Endothelial cell of umbilical vein (primary cell): ENCODE data around the gene WIZ.

Experiments used
- POLR2A ChIP-seq: IDR thresholded peaks from 2 replicates; pipeline ENCODE4 v1.6.1; 2012; ENCODE audit warnings: low read depth, mild to moderate bottlenecking, control low read depth, low read length
- TF ChIP-seq, protein P1 (sequence below), 2 donors: IDR thresholded peaks; 1 replicate in 1 of 2; 2 replicates in 1 of 2; pipeline ENCODE4 v1.5.1; 2011; ENCODE audit warnings: low read length in 2 of 2, mild to moderate bottlenecking in 2 of 2, moderate library complexity in 2 of 2, control low read depth in 1 of 2, inconsistent platforms in 1 of 2, low read depth in 1 of 2; ENCODE audit not compliant: insufficient read depth in 1 of 2; ENCODE audit errors: extremely low read depth in 1 of 2

DNA sequence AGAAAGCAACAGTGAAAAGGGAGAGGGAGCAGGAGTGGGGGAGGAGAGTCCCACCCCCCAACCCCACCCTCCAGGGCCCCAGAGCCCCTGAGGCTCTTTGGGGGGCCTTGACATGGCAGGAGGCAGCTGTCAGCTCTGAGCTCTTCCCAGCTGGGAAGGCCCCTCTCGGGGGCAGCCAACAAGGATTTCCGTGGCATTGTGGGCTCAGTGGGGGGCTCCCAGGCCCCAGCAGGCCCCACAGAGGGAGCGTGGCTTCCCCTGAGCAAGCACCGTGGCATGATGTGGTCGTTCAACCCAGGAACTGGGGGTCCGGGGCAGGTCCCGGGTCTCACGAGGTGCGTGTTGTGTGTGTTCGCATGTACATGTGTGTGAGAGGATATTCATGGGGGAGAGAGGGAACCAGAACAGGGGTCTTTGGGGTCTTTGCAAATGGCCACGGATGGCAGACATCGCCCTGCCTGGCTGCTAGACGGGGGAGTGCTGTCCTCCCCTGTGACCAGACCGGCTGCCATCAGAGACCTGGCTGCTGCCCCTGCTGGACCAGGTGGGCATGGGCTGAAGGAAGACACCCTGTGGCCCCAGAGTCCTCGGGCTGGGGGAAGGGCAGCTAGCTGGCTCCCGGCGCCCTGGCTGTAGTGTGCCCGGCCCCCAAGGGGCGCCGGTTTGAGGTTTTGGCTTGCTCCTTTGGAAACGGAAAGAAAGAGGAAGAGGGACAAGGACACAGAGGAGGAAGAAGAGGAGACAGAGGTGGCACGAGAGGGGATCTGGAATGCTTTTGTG, 27.3 kb downstream of the WIZ start:
- TF ChIP-seq, protein P1, sequence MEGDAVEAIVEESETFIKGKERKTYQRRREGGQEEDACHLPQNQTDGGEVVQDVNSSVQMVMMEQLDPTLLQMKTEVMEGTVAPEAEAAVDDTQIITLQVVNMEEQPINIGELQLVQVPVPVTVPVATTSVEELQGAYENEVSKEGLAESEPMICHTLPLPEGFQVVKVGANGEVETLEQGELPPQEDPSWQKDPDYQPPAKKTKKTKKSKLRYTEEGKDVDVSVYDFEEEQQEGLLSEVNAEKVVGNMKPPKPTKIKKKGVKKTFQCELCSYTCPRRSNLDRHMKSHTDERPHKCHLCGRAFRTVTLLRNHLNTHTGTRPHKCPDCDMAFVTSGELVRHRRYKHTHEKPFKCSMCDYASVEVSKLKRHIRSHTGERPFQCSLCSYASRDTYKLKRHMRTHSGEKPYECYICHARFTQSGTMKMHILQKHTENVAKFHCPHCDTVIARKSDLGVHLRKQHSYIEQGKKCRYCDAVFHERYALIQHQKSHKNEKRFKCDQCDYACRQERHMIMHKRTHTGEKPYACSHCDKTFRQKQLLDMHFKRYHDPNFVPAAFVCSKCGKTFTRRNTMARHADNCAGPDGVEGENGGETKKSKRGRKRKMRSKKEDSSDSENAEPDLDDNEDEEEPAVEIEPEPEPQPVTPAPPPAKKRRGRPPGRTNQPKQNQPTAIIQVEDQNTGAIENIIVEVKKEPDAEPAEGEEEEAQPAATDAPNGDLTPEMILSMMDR (IDR thresholded peaks at IDR 0.05; ENCODE audit: extremely low read depth in 1 of 2, insufficient read depth in 1 of 2, low read depth in 1 of 2, low read length in 2 of 2) = no peak
- no peak for TF ChIP-seq POLR2A
